DND-41 (cell line): ENCODE results near the gene KIF4A.

Source experiments
- ATAC-seq: fragments of 200-7000 bp; cut with Tn5 transposase; 3 replicates; pipeline ENCODE4 v1.9.1; 2021; ENCODE audit warnings: low read depth; ENCODE audit not compliant: insufficient read depth
- DNase-seq: peaks from one replicate; pipeline ENCODE4 v3.0.0-alpha.2; 2020
- H2AFZ ChIP-seq: 2 replicates; pipeline ENCODE4 v1.6.0; 2012; ENCODE audit warnings: low read depth, low read length
- H3K27ac ChIP-seq: 2 replicates; pipeline ENCODE4 v1.5.1; 2012; ENCODE audit warnings: low read length, inconsistent platforms
- H3K27me3 ChIP-seq: fragments of 200-600 bp; sonication (generic); 2 replicates; pipeline ENCODE4 v1.6.0; 2012; ENCODE audit warnings: low read length, mild to moderate bottlenecking, inconsistent platforms; ENCODE audit not compliant: insufficient read depth, poor library complexity
- H3K36me3 ChIP-seq: 2 replicates; pipeline ENCODE4 v1.5.1; 2012; ENCODE audit warnings: low read length, inconsistent platforms; ENCODE audit not compliant: insufficient read depth
- H3K4me1 ChIP-seq: 2 replicates; pipeline ENCODE4 v1.5.1; 2012; ENCODE audit warnings: mild to moderate bottlenecking, low read length; ENCODE audit not compliant: insufficient read depth
- H3K4me2 ChIP-seq: 2 replicates; pipeline ENCODE4 v1.6.0; 2012; ENCODE audit warnings: mild to moderate bottlenecking, moderate library complexity, low read length, inconsistent platforms; ENCODE audit not compliant: insufficient read depth
- H3K4me3 ChIP-seq, 2 experiments: fragments of 200-600 bp in 1 of 2; shearing (Covaris generic) in 1 of 2; 2 replicates each; pipeline ENCODE4 v1.5.1; 2012 to 2016; ENCODE audit warnings: inconsistent platforms in 2 of 2, low read length in 2 of 2, mild to moderate bottlenecking in 2 of 2, low read depth in 1 of 2, moderate library complexity in 1 of 2
- H3K79me2 ChIP-seq: 2 replicates; pipeline ENCODE4 v1.6.0; 2012; ENCODE audit warnings: low read length, inconsistent platforms; ENCODE audit not compliant: insufficient read depth
- H3K9ac ChIP-seq: 2 replicates; pipeline ENCODE4 v1.6.0; 2012; ENCODE audit warnings: low read depth, mild to moderate bottlenecking, inconsistent platforms, low read length, moderate library complexity
- H3K9me3 ChIP-seq: 2 replicates; pipeline ENCODE4 v1.5.1; 2012; ENCODE audit warnings: low read length, moderate library complexity, mild to moderate bottlenecking, inconsistent platforms; ENCODE audit not compliant: insufficient read depth, severe bottlenecking
- H4K20me1 ChIP-seq: 2 replicates; pipeline ENCODE4 v1.6.0; 2012; ENCODE audit warnings: low read length; ENCODE audit not compliant: insufficient read depth
- EZH2 ChIP-seq: IDR thresholded peaks from 3 replicates; pipeline ENCODE4 v1.6.1; 2012; ENCODE audit warnings: borderline replicate concordance, low read depth, mild to moderate bottlenecking, moderate library complexity, low read length, inconsistent platforms; ENCODE audit not compliant: severe bottlenecking
- TF ChIP-seq, protein P1 (sequence below): IDR thresholded peaks from 2 replicates; pipeline ENCODE4 v1.5.1; 2012; ENCODE audit warnings: borderline replicate concordance, low read length, moderate library complexity, mild to moderate bottlenecking; ENCODE audit not compliant: poor library complexity, severe bottlenecking; ENCODE audit errors: extremely low read depth

KIF4A gene

DNA sequence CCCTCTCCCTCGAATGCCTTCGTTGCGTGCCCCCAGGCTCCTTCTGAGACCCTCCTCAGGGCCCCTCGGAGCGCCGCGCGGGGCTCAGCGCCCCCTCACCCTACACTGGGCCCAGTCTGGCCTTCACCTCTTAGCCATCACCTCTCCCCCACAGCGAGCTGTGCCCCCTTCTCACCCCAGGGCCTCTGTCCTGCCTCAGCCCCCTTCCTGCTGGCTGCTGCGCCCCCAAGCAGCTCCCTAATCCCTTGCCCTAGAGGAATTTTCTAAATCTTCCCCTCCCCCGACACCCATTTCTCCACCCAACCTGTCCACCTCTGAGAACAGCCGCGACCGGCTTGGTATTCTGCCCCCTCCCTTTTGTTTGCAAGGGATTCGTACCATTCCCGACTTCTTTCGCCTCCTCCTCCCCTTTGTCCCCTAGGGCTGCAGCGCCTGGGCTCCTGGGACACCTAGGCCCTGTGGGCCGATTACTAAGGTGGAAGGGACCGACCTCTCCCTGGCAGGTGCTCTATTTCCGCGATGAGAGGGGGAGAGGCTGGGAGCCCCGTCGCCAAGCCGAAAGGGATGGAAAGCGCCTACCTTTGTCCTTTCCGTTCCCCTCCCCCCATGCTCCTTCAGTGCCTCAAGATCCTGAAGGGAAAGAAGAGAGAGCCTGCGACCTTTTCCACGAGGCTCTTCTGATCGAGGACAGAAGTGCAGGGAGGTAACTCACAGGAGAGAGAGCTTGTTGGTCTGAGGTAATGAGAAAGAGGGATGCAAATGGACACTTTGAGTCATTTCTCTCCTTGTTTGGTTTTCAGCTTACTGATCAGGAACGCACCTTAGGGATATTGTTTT, 165.7 kb downstream of the KIF4A start:
- no peaks in the 10 kb centered on the region for H3K9me3 ChIP-seq
- H3K4me3 ChIP-seq = no peak overlapping the region
- H3K4me2 ChIP-seq = no peak overlapping the region
- H4K20me1 ChIP-seq = no peaks in the 10 kb centered on the region
- H3K27ac ChIP-seq = no peak overlapping the region
- TF ChIP-seq EZH2 = no peak
- TF ChIP-seq, protein P1, sequence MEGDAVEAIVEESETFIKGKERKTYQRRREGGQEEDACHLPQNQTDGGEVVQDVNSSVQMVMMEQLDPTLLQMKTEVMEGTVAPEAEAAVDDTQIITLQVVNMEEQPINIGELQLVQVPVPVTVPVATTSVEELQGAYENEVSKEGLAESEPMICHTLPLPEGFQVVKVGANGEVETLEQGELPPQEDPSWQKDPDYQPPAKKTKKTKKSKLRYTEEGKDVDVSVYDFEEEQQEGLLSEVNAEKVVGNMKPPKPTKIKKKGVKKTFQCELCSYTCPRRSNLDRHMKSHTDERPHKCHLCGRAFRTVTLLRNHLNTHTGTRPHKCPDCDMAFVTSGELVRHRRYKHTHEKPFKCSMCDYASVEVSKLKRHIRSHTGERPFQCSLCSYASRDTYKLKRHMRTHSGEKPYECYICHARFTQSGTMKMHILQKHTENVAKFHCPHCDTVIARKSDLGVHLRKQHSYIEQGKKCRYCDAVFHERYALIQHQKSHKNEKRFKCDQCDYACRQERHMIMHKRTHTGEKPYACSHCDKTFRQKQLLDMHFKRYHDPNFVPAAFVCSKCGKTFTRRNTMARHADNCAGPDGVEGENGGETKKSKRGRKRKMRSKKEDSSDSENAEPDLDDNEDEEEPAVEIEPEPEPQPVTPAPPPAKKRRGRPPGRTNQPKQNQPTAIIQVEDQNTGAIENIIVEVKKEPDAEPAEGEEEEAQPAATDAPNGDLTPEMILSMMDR = no peak
- no peak overlapping the region for H2AFZ ChIP-seq
- no peaks in the 10 kb centered on the region for H3K4me1 ChIP-seq
- no peaks in the 10 kb centered on the region for H3K27me3 ChIP-seq
- H3K36me3 ChIP-seq = no peaks in the 10 kb centered on the region
- H3K9ac ChIP-seq = no peak overlapping the region
- no peaks in the 10 kb centered on the region for H3K79me2 ChIP-seq
- ATAC-seq = no peak
- DNase-seq = no peak

DNA sequence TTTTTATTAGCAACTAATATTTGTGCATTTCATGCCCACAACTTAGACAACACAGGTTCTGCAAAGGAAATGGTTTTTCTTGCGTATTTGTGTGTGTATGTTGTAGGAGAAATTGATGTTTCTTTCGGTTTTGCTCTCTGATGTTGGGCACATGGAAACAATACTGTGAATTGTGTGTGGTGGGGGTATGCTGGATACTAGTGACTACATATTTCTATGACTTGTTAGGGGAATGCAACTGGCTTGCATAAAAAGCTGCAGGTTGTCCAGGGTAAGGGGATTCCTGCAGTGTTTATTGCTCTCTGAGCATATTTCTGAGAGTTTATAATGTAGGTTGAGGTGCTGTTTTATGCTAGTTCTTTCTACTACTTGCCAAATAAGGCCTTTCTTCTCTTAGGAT, 166.4 kb downstream of the KIF4A start:
- no peaks in the 10 kb centered on the region for H3K79me2 ChIP-seq

DNA sequence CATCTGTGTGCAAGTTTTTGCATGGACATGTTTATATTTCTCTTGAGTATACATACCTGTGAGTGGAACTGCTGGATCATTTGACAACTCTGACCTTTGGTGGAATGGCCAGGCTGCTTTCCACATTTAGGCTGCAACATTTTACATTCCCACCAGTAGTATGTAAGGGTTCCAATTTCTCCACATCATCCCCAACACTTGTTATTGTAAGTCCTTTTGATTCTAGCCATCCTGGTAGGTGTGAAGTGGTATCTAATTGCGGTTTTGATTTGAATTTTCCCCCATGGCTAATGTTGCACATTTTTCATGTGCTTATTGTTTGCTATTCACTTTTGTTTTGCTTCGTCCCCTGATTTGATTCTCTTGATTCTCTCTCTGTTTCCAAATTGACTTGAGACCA, 171.1 kb downstream of the KIF4A start:
- Histone ChIP-seq H3K4me2 (no peak overlapping the region), H4K20me1 (no peaks in the 10 kb centered on the region), H3K9ac (no peak overlapping the region), H3K27me3 (no peaks in the 10 kb centered on the region), H3K79me2 (no peaks in the 10 kb centered on the region), H3K36me3 (no peaks in the 10 kb centered on the region), H2AFZ (no peak overlapping the region), H3K27ac (no peak overlapping the region), H3K4me1 (no peaks in the 10 kb centered on the region), H3K9me3 (no peaks in the 10 kb centered on the region), H3K4me3 (no peak overlapping the region)
- TF ChIP-seq EZH2 = no peak
- TF ChIP-seq, protein P1 = no peak
- ATAC-seq (no peak), DNase-seq (no peak)

More for the DNA sequence above, 166.4 kb downstream of the KIF4A start:
- Histone ChIP-seq H4K20me1 (no peaks in the 10 kb centered on the region), H3K9ac (no peak overlapping the region), H3K4me1 (no peaks in the 10 kb centered on the region), H3K27ac (no peak overlapping the region), H3K27me3 (no peaks in the 10 kb centered on the region), H3K9me3 (no peaks in the 10 kb centered on the region), H3K4me3 (no peak overlapping the region), H2AFZ (no peak overlapping the region), H3K36me3 (no peaks in the 10 kb centered on the region), H3K4me2 (no peak overlapping the region)
- TF ChIP-seq, protein P1 = no peak
- no peak for TF ChIP-seq EZH2
- ATAC-seq (no peak), DNase-seq (no peak)
